Fibroblast of the conjunctiva (primary cell): Measurements from ENCODE around the gene TMEM145.
"Not testable (repeated sequence)": the region's sequence is repeated elsewhere in the genome, so short reads cannot be mapped to it uniquely, and the experiment has no call there.

Experiments
- DNase-seq: peaks from one replicate; pipeline ENCODE4 v3.0.0-alpha.2; 2010; ENCODE audit warnings: low read depth

Gene TMEM145

DNA sequence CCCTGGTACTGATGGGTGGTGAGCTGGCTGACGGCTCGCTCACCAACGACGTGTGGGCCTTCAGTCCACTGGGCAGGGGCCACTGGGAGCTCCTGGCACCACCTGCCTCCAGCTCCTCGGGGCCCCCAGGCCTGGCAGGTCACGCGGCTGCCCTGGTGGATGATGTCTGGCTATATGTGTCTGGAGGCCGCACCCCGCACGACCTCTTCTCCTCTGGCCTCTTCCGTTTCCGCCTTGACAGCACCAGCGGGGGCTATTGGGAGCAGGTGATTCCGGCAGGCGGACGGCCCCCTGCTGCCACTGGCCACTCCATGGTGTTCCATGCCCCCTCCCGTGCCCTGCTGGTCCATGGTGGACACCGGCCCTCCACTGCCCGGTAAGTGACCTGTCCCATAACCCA is 22.9 kb downstream of the TMEM145 start:
- DNase-seq = no peak

DNA sequence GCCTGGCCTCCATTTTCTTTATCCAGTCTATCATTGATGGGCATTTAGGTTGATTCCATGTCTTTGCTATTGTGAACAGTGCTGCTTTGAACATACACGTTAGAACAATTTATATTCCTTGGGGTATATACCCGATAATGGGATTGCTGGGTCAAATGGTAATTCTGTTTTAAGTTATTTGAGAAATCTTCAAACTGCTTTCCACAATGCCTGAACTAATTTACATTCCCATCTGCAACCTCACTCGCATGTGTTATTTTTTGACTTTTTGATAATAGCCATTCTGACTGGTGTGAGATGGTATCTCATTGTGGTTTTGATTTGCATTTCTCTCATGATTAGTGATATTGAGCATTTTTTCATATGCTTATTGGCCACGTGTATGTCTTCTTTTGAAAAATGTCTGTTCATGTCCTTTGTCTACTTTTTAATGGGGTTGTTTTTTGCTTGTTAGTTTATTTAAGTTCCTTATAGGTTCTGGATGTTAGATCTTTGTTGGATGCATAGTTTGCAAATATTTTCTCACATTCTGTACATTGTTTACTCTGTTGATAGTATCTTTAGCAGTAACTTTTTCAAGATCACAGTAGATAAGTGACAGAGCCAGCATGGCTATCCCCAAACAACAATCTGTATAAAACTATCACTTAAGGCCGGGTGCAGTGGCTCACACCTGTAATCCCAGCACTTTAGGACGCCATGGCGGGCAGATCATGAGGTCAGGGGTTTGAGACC is 26.2 kb downstream of the TMEM145 start:
- not testable (repeated sequence) for DNase-seq

DNA sequence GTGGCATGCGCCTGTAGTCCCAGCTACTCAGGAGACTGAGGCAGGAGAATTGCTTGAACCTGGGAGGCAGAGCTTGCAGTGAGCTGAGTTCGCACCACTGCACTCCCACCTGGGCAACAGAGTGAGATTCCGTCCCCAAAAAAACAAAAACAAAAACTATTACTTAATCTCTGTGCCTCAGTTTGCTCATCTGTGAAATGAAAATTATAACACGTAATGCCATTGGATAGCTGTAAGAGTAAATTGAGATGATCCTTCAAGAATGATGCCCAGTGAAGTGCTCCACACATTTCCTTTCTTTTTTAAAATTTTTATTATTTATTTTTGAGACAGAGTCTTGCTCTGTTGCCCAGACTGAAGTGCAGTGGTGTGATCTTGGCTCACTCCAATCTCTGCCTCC is 26.8 kb downstream of the TMEM145 start:
- DNase-seq = not testable (repeated sequence)

DNA sequence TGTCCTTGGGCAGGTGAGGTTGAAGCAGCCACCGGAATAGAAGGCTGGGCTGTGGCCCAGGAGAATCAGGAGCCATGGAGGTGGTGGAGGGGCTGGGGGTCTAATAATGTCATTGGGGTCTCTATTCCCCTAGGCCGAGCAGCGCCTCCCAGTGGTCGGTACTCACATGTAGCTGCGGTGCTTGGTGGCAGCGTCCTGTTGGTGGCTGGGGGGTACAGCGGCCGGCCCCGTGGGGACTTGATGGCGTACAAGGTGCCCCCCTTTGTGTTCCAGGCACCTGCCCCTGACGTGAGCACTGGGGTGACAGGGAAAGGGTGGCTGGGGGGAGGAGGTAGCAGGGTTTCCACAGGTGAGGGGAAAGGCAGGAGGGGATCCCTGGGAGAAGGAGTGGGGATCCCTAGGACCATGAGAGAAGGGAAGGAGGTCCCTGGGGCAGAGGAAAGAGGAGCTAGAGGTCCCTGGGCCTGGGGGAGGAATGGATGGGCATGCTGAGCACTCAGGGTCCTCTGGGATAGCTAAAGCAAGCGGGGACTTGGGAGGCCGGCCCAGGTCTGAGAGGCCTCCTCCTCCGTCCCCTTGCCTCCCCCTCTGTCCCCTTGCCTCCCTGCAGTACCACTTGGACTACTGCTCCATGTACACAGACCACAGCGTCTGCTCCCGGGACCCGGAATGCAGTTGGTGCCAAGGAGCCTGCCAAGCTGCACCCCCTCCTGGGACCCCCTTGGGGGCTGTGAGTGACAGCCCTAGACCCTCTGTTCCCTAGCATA is 30.4 kb downstream of the TMEM145 start:
- DNase-seq = no peak

DNA sequence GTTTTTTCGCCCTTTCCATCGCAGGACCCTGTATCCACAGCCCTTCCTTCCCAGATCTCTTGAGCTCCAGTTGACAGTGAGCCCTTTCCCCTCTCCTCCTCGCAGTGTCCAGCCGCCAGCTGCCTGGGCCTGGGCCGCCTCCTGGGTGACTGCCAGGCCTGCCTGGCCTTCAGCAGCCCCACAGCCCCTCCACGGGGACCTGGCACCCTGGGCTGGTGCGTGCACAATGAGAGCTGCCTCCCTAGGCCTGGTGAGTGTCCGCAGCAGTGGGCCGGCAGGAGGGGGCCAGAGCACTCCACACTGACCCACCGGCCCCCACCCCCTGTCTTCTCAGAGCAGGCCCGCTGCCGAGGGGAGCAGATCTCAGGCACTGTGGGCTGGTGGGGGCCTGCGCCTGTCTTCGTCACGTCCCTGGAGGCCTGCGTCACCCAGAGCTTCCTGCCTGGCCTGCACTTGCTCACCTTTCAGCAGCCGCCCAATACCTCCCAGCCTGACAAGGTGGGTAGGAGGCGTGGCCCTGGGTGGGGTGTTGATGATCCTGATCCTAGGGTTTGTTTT is 31.3 kb downstream of the TMEM145 start:
- DNase-seq = no peak

DNA sequence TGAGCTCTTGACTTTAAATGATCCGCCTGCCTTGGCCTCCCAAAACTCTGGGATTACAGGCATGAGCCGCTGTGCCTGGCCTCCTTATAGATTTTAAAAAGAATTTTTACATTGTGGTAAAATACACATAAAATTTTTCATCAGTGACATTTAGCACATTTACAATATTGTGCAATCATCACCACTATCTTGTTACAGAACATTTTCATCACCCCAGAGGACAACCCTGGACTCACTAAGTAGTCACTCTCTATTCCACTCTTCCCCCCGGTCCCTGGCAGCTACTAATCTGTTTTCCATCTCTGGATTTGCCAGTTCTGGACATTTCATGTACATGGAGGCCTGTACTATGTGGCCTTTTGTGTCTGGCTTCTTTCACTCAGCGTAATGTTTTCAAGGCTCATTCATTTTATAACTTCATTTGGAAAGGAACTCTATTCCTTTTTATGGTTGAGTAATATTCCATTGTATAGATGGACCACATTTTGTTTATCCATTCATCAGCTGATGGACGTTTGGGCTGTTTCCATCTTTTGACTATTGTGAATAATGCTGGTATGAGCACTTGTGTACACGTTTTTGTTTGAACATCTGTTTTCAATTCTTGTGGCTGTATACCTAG is 32.2 kb downstream of the TMEM145 start:
- DNase-seq = peak; percentile 74

DNA sequence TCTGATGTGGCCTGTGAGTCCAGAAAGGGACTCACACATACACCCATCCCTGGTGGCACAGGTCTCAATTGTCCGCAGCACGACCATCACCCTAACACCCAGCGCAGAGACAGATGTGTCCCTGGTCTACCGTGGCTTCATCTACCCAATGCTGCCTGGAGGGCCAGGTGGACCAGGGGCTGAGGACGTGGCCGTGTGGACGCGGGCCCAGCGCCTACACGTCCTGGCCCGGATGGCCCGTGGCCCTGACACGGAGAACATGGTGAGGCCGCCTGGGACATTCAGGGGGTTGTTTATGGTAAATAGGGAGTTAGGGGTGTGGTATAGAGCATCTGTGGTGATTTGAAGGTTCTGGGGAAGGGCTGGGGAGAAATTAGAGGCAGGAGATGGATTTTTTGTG is 35.1 kb downstream of the TMEM145 start:
- no peak for DNase-seq

DNA sequence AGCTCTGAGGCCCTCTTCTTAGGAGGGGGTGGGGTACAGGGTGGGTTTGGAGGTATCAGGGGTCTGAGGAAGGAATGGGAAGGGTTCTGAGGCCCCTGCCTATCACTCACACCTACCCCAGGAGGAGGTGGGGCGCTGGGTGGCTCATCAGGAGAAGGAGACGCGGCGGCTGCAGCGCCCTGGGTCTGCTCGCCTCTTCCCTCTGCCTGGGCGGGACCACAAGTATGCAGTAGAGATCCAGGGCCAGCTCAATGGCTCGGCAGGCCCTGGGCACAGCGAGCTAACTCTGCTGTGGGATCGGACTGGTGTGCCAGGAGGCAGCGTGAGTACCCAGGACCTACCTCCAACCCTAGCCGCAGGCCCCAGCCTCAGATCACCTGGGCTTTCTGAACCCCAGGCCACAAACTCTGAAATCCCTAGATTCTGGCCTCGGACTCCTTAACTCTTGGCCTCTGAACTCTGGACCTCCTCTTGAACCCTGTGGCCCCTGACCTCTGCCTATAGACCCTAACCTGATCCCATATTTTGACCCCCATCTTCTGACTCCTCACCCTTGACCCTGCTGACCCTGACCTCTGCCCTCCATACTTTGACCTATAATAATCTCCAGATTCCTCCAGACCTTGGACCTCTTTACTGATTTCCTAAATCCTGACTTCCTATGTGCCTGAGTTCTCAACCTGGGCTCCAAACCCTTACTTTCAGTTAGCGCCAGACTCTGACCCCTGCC is 36.4 kb downstream of the TMEM145 start:
- no peak for DNase-seq

DNA sequence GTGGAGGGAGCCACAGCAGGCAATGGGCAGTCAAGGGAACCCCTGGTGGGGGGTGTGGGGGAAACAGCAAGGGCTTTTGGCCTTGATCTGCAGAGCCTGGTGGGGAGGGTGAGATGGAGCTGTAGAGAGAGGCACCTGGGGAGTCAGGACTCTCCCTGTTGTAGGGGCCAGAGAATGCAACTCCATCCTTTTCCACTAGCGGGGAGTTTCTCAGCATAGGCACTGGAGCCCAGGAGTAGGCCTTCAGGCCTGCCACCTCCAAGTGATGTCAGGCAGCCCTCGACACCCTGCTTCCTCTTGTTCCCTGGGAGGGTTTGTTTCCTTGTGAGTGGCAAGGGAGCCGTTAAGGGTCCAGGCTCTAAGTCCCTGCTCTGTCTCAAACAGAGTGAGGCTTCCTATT is 37.3 kb downstream of the TMEM145 start:
- no peak for DNase-seq

DNA sequence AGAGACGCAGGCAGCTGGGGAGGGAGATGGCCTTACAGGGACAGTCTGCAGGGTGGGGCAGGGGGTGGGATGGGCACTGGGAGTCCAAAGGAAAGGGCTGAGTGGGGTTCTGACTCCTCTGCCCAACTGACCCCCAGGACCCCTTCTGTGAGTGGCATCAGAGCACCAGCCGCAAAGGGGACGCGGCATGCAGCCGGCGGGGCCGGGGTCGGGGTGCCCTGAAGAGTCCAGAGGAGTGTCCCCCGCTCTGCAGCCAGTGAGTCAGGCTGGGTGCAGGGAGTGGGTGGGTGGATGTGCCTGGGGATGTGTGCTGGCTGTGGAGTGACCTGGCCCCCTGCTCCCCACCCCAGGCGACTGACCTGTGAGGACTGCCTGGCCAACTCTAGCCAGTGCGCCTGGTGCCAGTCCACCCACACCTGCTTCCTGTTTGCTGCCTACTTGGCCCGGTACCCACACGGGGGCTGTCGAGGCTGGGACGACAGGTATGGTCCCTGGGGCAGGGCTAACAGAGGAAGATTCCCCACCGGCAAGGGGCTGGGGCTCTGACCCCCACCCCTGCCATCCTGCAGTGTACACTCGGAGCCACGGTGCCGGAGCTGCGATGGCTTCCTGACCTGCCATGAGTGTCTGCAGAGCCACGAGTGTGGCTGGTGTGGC is 38.1 kb downstream of the TMEM145 start:
- no peak for DNase-seq

DNA sequence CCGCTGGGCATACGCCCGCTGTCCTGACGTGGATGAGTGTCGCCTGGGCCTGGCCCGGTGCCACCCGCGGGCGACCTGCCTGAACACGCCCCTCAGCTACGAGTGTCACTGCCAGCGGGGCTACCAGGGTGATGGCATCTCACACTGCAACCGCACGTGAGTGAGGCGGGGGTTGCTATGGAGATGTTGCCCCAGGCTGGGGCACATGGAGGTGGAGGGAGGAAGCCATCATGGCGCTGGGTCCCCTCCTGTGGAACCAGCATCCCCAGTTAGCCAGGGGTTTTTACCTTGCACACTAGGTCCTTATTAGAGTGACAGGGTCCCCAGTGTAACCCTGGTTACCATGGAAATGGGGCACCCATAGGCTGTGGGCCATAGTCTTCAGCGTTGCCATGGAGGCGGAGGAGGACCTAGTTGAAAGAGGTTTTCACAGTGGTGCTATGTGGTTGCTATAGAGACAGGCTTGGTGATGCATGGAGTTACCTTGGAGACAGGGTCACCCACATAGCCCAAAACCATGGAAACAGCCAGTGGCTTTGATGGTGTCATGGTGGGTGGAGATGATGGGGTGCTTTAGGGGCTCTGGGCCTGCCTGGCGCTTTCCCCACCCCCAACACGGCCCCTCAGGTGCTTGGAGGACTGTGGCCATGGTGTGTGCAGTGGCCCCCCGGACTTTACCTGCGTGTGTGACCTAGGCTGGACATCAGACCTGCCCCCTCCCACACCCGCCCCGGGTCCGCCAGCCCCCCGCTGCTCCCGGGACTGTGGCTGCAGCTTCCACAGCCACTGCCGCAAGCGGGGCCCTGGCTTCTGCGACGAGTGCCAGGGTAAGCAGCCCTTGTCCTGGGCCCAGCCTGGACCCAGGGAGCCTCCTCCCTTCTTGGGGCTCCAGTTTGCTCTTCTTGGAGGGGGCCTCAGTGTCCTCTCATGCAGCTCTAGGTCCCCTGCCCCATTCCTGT is 39.5 kb downstream of the TMEM145 start:
- no peak for DNase-seq

DNA sequence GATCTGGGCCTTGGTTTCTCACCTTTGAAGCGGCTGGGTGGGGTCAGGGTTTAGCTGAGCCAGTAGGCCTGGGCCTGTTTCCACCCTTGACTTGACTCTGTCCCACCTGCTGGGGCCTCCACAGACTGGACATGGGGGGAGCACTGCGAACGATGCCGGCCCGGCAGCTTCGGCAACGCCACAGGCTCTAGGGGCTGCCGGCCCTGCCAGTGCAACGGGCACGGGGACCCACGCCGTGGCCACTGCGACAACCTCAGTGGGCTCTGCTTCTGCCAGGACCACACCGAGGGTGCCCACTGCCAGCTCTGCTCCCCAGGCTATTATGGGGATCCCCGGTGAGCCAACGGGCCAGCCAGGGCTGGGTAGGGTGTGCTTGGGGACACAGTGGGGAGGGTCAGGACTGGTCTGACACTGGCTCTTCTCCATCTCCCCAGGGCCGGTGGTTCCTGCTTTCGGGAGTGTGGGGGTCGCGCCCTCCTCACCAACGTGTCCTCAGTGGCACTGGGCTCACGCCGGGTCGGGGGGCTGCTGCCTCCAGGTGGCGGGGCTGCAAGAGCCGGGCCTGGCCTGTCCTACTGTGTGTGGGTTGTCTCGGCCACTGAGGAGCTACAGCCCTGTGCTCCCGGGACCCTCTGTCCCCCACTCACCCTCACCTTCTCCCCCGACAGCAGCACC is 40.4 kb downstream of the TMEM145 start:
- no peak for DNase-seq

DNA sequence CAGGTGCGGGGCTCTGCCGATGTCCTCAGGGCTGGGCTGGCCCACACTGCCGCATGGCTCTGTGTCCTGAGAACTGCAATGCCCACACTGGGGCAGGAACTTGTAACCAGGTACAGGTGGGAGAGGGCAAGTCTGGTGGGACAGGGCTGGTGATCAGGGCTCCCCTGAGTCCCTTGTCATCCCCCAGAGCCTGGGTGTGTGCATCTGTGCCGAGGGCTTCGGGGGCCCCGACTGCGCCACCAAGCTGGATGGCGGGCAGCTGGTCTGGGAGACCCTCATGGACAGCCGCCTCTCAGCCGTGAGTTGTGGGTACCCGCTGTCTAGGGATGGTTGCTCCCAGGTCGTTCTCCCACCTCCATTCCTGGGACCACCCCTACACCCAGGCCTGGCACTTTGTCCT is 42.8 kb downstream of the TMEM145 start:
- DNase-seq = no peak

DNA sequence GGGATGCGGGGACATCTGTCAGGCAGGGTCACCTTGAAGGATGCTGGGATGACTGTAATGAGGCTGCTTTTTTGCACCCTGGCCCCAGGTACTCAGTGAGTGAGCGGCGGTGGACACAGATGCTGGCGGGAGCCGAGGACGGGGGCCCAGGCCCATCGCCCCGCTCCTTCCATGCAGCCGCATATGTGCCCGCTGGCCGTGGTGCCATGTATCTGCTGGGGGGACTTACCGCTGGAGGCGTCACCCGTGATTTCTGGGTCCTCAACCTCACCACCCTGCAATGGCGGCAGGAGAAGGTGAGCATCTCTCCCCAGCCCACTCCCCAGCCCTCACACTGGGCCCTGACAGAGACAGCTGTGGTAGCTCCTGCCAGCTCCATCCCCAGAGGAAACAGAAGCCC is 43.6 kb downstream of the TMEM145 start:
- DNase-seq = no peak

DNA sequence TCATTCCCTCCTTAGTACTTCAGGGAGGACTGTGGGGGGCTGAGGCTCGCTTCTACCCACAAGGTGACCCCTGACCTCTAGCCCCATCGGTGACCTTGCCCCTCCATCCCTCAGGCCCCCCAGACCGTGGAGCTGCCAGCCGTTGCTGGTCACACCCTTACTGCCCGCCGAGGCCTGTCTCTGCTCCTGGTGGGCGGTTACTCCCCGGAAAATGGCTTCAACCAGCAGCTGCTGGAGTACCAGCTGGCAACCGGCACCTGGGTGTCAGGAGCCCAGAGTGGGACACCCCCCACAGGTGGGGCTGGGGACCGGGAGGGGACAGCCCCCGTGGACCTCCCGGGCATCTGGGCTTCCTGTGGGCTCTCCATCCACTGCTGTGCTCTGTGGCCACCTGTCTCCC is 44.2 kb downstream of the TMEM145 start:
- DNase-seq = no peak

DNA sequence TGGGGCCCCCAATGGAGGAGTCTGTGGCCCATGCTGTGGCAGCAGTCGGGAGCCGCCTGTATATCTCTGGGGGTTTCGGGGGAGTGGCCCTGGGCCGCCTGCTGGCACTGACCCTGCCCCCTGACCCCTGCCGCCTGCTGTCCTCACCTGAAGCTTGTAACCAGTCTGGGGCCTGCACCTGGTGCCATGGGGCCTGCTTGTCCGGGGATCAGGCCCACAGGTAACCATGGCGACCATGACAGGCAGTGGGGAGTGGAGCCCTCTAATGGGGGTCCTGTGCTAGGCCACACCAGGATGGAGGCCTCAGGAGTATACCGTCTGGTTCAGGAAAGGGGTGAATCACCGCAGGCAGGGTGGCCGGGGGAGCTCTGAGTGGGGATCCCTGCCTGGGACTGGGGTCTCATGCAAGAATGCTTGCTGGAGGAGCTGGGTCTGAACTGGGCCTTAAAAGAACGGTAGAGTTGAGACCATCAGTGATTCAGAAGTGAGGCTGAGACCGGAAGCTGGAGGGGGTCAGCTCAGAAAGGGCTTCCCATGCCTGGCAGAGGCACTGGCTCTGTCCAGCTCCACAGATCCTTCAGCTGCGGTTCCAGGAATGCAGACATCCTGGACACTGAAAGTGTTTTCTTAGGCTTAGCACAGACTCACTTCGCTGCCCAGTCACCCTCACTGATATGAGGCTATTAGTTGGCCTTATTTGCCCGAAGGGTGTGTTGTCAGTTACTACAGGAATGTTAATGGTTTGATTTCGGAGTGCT is 47.9 kb downstream of the TMEM145 start:
- DNase-seq = no peak

DNA sequence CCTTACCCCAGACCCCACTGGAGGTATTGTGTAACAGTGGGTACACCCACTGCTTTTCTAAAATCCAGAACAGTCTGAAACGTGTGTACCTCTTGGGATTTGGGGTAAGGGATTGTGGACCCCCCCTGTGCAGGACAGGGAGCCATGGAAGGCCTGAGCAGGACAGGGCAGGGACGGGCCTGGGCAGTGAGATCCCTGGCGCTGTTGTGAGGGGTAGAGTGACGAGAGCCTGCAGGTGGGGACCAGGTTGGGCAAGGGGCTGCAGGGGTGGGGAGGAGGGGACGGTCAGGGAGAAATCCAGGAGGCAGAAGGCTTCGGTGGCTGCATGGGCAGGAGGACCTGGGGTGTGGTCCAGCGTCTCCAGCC is 48.4 kb downstream of the TMEM145 start:
- DNase-seq = no peak

DNA sequence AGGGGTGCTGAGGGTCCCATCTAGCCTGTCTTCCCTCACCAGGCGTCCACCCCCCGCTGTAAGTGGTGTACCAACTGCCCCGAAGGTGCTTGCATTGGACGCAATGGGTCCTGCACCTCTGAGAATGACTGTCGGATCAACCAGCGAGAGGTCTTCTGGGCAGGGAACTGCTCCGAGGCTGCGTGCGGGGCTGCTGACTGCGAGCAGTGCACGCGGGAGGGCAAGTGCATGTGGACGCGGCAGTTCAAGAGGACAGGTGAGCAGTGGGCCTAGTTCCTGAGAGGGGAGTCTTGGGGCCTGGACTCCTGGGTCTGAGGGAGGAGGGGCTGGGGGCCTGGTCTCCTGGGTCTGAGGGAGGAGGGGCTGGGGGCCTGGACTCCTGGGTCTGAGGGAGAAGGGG is 49.2 kb downstream of the TMEM145 start:
- DNase-seq = no peak

DNA sequence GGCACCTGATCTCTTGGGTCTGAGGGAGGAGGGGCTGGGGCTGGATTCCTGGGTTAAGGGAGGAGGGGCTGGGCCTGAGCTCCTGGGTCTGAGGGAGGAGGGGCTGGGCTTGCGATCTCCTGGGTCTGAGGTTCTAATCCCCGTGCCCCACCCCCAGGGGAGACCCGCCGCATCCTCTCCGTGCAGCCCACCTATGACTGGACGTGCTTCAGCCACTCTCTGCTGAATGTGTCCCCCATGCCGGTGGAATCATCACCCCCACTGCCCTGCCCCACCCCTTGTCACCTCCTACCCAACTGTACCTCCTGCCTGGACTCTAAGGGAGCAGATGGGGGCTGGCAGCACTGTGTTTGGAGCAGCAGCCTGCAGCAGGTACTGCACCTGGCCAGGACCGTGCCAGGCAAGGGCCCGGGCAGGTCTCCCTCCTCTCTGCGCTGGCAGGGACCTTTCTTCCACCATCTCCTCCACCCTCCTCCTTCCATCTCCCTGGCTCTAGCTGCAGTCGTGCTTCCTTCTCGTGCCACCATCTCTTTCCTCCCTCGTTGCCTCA is 49.9 kb downstream of the TMEM145 start:
- no peak for DNase-seq
